Fibroblast of lung (primary cell): ENCODE measurements around the gene RFNG. TPM values are rescaled to one million over a fixed set of nuclear protein-coding genes. Genes with fewer than 3 reads are reported as not detected.
A peak's percentile ranks its signal among the peaks of the same experiment; 100 is the strongest.

Source experiments
- DNase-seq, 2 donors: peaks; one replicate each; pipeline versions ENCODE4 v3.0.0 to v3.0.0-alpha.2; 2010; ENCODE audit warnings: low read depth in 2 of 2
- H2AFZ ChIP-seq: 2 replicates; pipeline ENCODE4 v1.5.1; 2012; ENCODE audit warnings: low read length, control low read depth, inconsistent platforms
- H3K27ac ChIP-seq: 2 replicates; pipeline ENCODE4 v1.5.1; 2011; ENCODE audit warnings: low read length, control low read depth; ENCODE audit not compliant: insufficient read depth
- H3K27me3 ChIP-seq: 2 replicates; pipeline ENCODE4 v1.5.1; 2011; ENCODE audit warnings: mild to moderate bottlenecking, low read length; ENCODE audit not compliant: control insufficient read depth, insufficient read depth
- H3K36me3 ChIP-seq: 2 replicates; pipeline ENCODE4 v1.5.1; 2011; ENCODE audit warnings: low read length; ENCODE audit not compliant: control insufficient read depth, insufficient read depth
- H3K4me1 ChIP-seq: 2 replicates; pipeline ENCODE4 v1.5.1; 2011; ENCODE audit warnings: low read length; ENCODE audit not compliant: control insufficient read depth, insufficient read depth; ENCODE audit errors: extremely low read depth
- H3K4me2 ChIP-seq: 2 replicates; pipeline ENCODE4 v1.5.1; 2011; ENCODE audit warnings: low read length, control low read depth; ENCODE audit not compliant: insufficient read depth; ENCODE audit errors: extremely low read depth
- H3K4me3 ChIP-seq, 4 experiments: fragments of 200-600 bp in 1 of 4; sonication (generic) in 1 of 4; replicated peaks in 1 of 4; 2 replicates each; pipeline ENCODE4 v1.5.1; 2011 to 2016; ENCODE audit warnings: low read length in 4 of 4, low read depth in 3 of 4, mild to moderate bottlenecking in 3 of 4, control low read depth in 2 of 4, inconsistent platforms in 1 of 4, mixed read lengths in 1 of 4; ENCODE audit not compliant: insufficient read depth in 1 of 4; ENCODE audit errors: control extremely low read depth in 1 of 4
- H3K79me2 ChIP-seq: 2 replicates; pipeline ENCODE4 v1.5.1; 2012; ENCODE audit warnings: mild to moderate bottlenecking, low read length, inconsistent platforms; ENCODE audit not compliant: control insufficient read depth, insufficient read depth
- H3K9ac ChIP-seq: 2 replicates; pipeline ENCODE4 v1.5.1; 2011; ENCODE audit warnings: mild to moderate bottlenecking, low read length, control low read depth; ENCODE audit not compliant: insufficient read depth
- H3K9me3 ChIP-seq: 2 replicates; pipeline ENCODE4 v1.5.1; 2012; ENCODE audit warnings: low read depth, low read length; ENCODE audit not compliant: control insufficient read depth, insufficient read depth
- H4K20me1 ChIP-seq: 2 replicates; pipeline ENCODE4 v1.5.1; 2011; ENCODE audit warnings: low read length; ENCODE audit not compliant: control insufficient read depth, insufficient read depth; ENCODE audit errors: extremely low read depth
- CTCF ChIP-seq, 2 donors: IDR thresholded peaks in 1 of 2; conservative IDR thresholded peaks in 1 of 2; 1 replicate in 1 of 2; 2 replicates in 1 of 2; pipeline ENCODE4 v1.5.1; 2011 to 2012; ENCODE audit warnings: low read length in 2 of 2, control low read depth in 1 of 2, inconsistent platforms in 1 of 2, low read depth in 1 of 2, mild to moderate bottlenecking in 1 of 2
- EZH2 ChIP-seq: IDR thresholded peaks from 2 replicates; pipeline ENCODE4 v1.5.1; 2012; ENCODE audit warnings: low read length, control low read depth, mild to moderate bottlenecking; ENCODE audit errors: missing control alignments
- polyA plus RNA-seq, 2 donors: library from polyadenylated mRNA; depleted of rRNA in 1 of 2; stranded (reverse) in 1 of 2; unstranded in 1 of 2; fragments of >200 nt; gene quantifications; 2 replicates each; pipeline ENCODE4 v1.2.1, GENCODE V29; 2011 to 2012; ENCODE audit warnings: missing spikeins in 1 of 2
- total RNA-seq: library from RNA; depleted of rRNA; stranded (reverse); fragments of >200 nt; gene quantifications from 2 replicates; pipeline ENCODE4 v1.2.1, GENCODE V29; 2014

RFNG gene
- total and polyA plus RNA-seq, 2 donors (not counting 1 experiment from before 2014, with no cell fraction given): 14.5 to 48.9 TPM

- no peak overlapping the region for H3K27ac ChIP-seq
- H4K20me1 ChIP-seq: no peaks in the 10 kb centered on the region
- TF ChIP-seq CTCF (conservative IDR thresholded peaks at IDR 0.05 in 1 of 2, IDR thresholded peaks at IDR 0.05 in 1 of 2; ENCODE audit: low read depth in 1 of 2, low read length in 2 of 2): no peak
- no peak for TF ChIP-seq EZH2
- peak overlapping the region; percentile 46 to 78 (median 72) for H3K4me3 ChIP-seq
- peaks cover 7% of the 10 kb centered on the region for H3K79me2 ChIP-seq
- DNase-seq: peak in 1 of 2 donors; percentile 16
- peaks cover 2% of the 10 kb centered on the region for H3K36me3 ChIP-seq
- peak overlapping the region; percentile 46 for H3K9ac ChIP-seq
- H3K27me3 ChIP-seq: no peaks in the 10 kb centered on the region
- peaks cover 13% of the 10 kb centered on the region for H3K4me1 ChIP-seq
- H3K4me2 ChIP-seq: peak overlapping the region; percentile 93
- H3K9me3 ChIP-seq: no peaks in the 10 kb centered on the region
- peak overlapping the region; percentile 70 for H2AFZ ChIP-seq
Measured at GRCh38 chr17:82023447-82024241, 28.0 kb downstream of the RFNG start.

- H2AFZ ChIP-seq: peak within 1 kb of the TSS; percentile 71
- no peaks in the 10 kb centered on the region for H3K27me3 ChIP-seq
- TF ChIP-seq EZH2 (no peak), CTCF (conservative IDR thresholded peaks at IDR 0.05 in 1 of 2, IDR thresholded peaks at IDR 0.05 in 1 of 2; ENCODE audit: low read depth in 1 of 2, low read length in 2 of 2) (no peak)
- peaks cover 2% of the 10 kb centered on the region for H3K36me3 ChIP-seq
- no peaks in the 10 kb centered on the region for H3K9me3 ChIP-seq
- peak within 1 kb of the TSS; percentile 74 for H3K9ac ChIP-seq
- peak within 1 kb of the TSS; percentile 68 for H3K27ac ChIP-seq
- peak; percentile 99 to 100 for DNase-seq
- peaks cover 7% of the 10 kb centered on the region for H3K79me2 ChIP-seq
- peak within 1 kb of the TSS; percentile 93 for H3K4me2 ChIP-seq
- H3K4me1 ChIP-seq: peaks cover 13% of the 10 kb centered on the region
- peak within 1 kb of the TSS; percentile 62 to 94 (median 80) for H3K4me3 ChIP-seq
- H4K20me1 ChIP-seq: no peaks in the 10 kb centered on the region
Measured at GRCh38 chr17:82022981-82023446, 28.6 kb downstream of the RFNG start, which contains the start of gene LRRC45. TSS of gene LRRC45 (plus strand) at chr17:82023305. CDS start at chr17:82023644, 339 bp downstream.

GRCh38 chr17:82022310-82022980, 29.2 kb downstream of the RFNG start, which contains the start of gene CENPX:
TSS of gene CENPX (minus strand) at chr17:82022878. CDS start at chr17:82022861, 17 bp downstream.
- Histone ChIP-seq H2AFZ (peak within 1 kb of the TSS; percentile 71), H3K4me2 (peak within 1 kb of the TSS; percentile 93), H3K36me3 (peaks cover 2% of the 10 kb centered on the region), H3K79me2 (peaks cover 7% of the 10 kb centered on the region), H3K27ac (peak within 1 kb of the TSS; percentile 68), H3K9me3 (no peaks in the 10 kb centered on the region), H4K20me1 (no peaks in the 10 kb centered on the region), H3K4me1 (peaks cover 13% of the 10 kb centered on the region), H3K27me3 (no peaks in the 10 kb centered on the region), H3K9ac (peak within 1 kb of the TSS; percentile 74), H3K4me3 (peak within 1 kb of the TSS; percentile 62 to 94 (median 80))
- TF ChIP-seq CTCF (conservative IDR thresholded peaks at IDR 0.05 in 1 of 2, IDR thresholded peaks at IDR 0.05 in 1 of 2; ENCODE audit: low read depth in 1 of 2, low read length in 2 of 2) (no peak), EZH2 (no peak)
- DNase-seq: no peak
